SJSA1 (cell line): ENCODE data around the gene AHNAK2. TPM values are rescaled to one million over a fixed set of nuclear protein-coding genes. Genes with fewer than 3 reads are reported as not detected.

Experiments used
- DNase-seq, 2 experiments: peaks; one replicate each; pipeline ENCODE4 v3.0.0-alpha.2; 2015 to 2020; ENCODE audit warnings: low spot score in 2 of 2, low read depth in 1 of 2
- H3K27ac ChIP-seq: fragments of 250-450 bp; sonication (Bioruptor Pico); 2 replicates; pipeline ENCODE4 v1.5.1; 2020; ENCODE audit warnings: mild to moderate bottlenecking, moderate library complexity
- H3K27me3 ChIP-seq: fragments of 250-450 bp; sonication (Bioruptor Pico); replicated peaks from 2 replicates; pipeline ENCODE4 v1.5.1; 2020; ENCODE audit warnings: mild to moderate bottlenecking, moderate library complexity
- H3K36me3 ChIP-seq: fragments of 250-450 bp; sonication (Bioruptor Pico); 2 replicates; pipeline ENCODE4 v1.5.1; 2020; ENCODE audit warnings: mild to moderate bottlenecking
- H3K4me1 ChIP-seq: fragments of 250-450 bp; sonication (Bioruptor Pico); replicated peaks from 2 replicates; pipeline ENCODE4 v1.6.1; 2021; ENCODE audit warnings: mild to moderate bottlenecking
- H3K4me3 ChIP-seq: fragments of 250-450 bp; sonication (Bioruptor Pico); 2 replicates; pipeline ENCODE4 v1.5.1; 2020; ENCODE audit warnings: mild to moderate bottlenecking
- H3K9me3 ChIP-seq: fragments of 250-450 bp; sonication (Bioruptor Pico); replicated peaks from 2 replicates; pipeline ENCODE4 v1.5.1; 2020; ENCODE audit warnings: mild to moderate bottlenecking
- total RNA-seq: library from RNA; depleted of rRNA; stranded (reverse); fragments of >200 nt; shearing (Covaris generic); gene quantifications from 2 replicates; pipeline ENCODE4 v1.2.3, GENCODE V29; 2014

The AHNAK2 gene
- total RNA-seq, 1 experiment from 2014 or later, result 8.9 TPM

GRCh38 chr14:104942586-104942985 is 35.6 kb downstream of the AHNAK2 start:
- Histone ChIP-seq H3K4me1 (no peaks in the 10 kb centered on the region), H3K36me3 (no peaks in the 10 kb centered on the region), H3K4me3 (no peak overlapping the region), H3K27ac (no peak overlapping the region), H3K27me3 (no peaks in the 10 kb centered on the region), H3K9me3 (no peaks in the 10 kb centered on the region)
- DNase-seq, result no peak

- no peak overlapping the region for H3K27ac ChIP-seq
- no peaks in the 10 kb centered on the region for H3K9me3 ChIP-seq
- H3K36me3 ChIP-seq, result no peaks in the 10 kb centered on the region
- no peaks in the 10 kb centered on the region for H3K27me3 ChIP-seq
- H3K4me3 ChIP-seq, result no peak overlapping the region
- H3K4me1 ChIP-seq, result no peaks in the 10 kb centered on the region
- no peak for DNase-seq
Measured at GRCh38 chr14:104941508-104942365, 36.4 kb downstream of the AHNAK2 start.

GRCh38 chr14:104940526-104941150 is 37.5 kb downstream of the AHNAK2 start:
- H3K36me3 ChIP-seq, result no peaks in the 10 kb centered on the region
- no peak overlapping the region for H3K27ac ChIP-seq

GRCh38 chr14:104939666-104940410 is 38.3 kb downstream of the AHNAK2 start:
- Histone ChIP-seq H3K4me3 (no peak overlapping the region), H3K27ac (no peak overlapping the region), H3K27me3 (no peaks in the 10 kb centered on the region), H3K36me3 (no peaks in the 10 kb centered on the region), H3K9me3 (no peaks in the 10 kb centered on the region), H3K4me1 (no peaks in the 10 kb centered on the region)
- DNase-seq, result no peak

More at GRCh38 chr14:104940526-104941150, 37.5 kb downstream of the AHNAK2 start:
- no peak overlapping the region for H3K4me3 ChIP-seq
- DNase-seq, result no peak
- no peaks in the 10 kb centered on the region for H3K27me3 ChIP-seq
- no peaks in the 10 kb centered on the region for H3K4me1 ChIP-seq
- H3K9me3 ChIP-seq, result no peaks in the 10 kb centered on the region

GRCh38 chr14:104938960-104939359 is 39.2 kb downstream of the AHNAK2 start:
- Histone ChIP-seq H3K27me3 (no peaks in the 10 kb centered on the region), H3K9me3 (no peaks in the 10 kb centered on the region), H3K4me1 (no peaks in the 10 kb centered on the region), H3K4me3 (no peak overlapping the region), H3K27ac (no peak overlapping the region), H3K36me3 (no peaks in the 10 kb centered on the region)
- no peak for DNase-seq

- no peak for DNase-seq
- Histone ChIP-seq H3K27me3 (no peaks in the 10 kb centered on the region), H3K4me1 (no peaks in the 10 kb centered on the region), H3K4me3 (no peak overlapping the region), H3K36me3 (no peaks in the 10 kb centered on the region), H3K9me3 (no peaks in the 10 kb centered on the region), H3K27ac (no peak overlapping the region)
Measured at GRCh38 chr14:104938436-104938835, 39.7 kb downstream of the AHNAK2 start.

- H3K27me3 ChIP-seq, result no peaks in the 10 kb centered on the region
- H3K9me3 ChIP-seq, result no peaks in the 10 kb centered on the region
- no peak overlapping the region for H3K27ac ChIP-seq
- peaks cover 4% of the 10 kb centered on the region for H3K4me1 ChIP-seq
- H3K36me3 ChIP-seq, result no peaks in the 10 kb centered on the region
- no peak overlapping the region for H3K4me3 ChIP-seq
- DNase-seq, result no peak
Measured at GRCh38 chr14:104937694-104938365, 40.3 kb downstream of the AHNAK2 start.

GRCh38 chr14:104937161-104937560 is 41.0 kb downstream of the AHNAK2 start:
- no peak for DNase-seq
- Histone ChIP-seq H3K27ac (no peak overlapping the region), H3K9me3 (no peaks in the 10 kb centered on the region), H3K27me3 (no peaks in the 10 kb centered on the region), H3K4me3 (no peak overlapping the region), H3K4me1 (peaks cover 8% of the 10 kb centered on the region), H3K36me3 (no peaks in the 10 kb centered on the region)

- no peak for DNase-seq
- Histone ChIP-seq H3K27ac (no peak overlapping the region), H3K9me3 (no peaks in the 10 kb centered on the region), H3K4me1 (peaks cover 8% of the 10 kb centered on the region), H3K4me3 (no peak overlapping the region), H3K36me3 (no peaks in the 10 kb centered on the region), H3K27me3 (no peaks in the 10 kb centered on the region)
Measured at GRCh38 chr14:104936361-104937155, 41.6 kb downstream of the AHNAK2 start.

- Histone ChIP-seq H3K27ac (no peak overlapping the region), H3K4me3 (no peak overlapping the region), H3K36me3 (no peaks in the 10 kb centered on the region), H3K27me3 (no peaks in the 10 kb centered on the region), H3K4me1 (peaks cover 8% of the 10 kb centered on the region), H3K9me3 (no peaks in the 10 kb centered on the region)
- DNase-seq, result no peak
Measured at GRCh38 chr14:104935955-104936354, 42.2 kb downstream of the AHNAK2 start.

GRCh38 chr14:104935026-104935650 is 43.0 kb downstream of the AHNAK2 start:
- no peaks in the 10 kb centered on the region for H3K27me3 ChIP-seq
- H3K36me3 ChIP-seq, result no peaks in the 10 kb centered on the region
- no peak for DNase-seq

GRCh38 chr14:104933746-104934733 is 44.1 kb downstream of the AHNAK2 start:
- Histone ChIP-seq H3K9me3 (no peaks in the 10 kb centered on the region), H3K36me3 (no peaks in the 10 kb centered on the region), H3K4me1 (peaks cover 8% of the 10 kb centered on the region), H3K4me3 (no peak overlapping the region), H3K27ac (no peak overlapping the region), H3K27me3 (no peaks in the 10 kb centered on the region)
- DNase-seq, result no peak

More at GRCh38 chr14:104935026-104935650, 43.0 kb downstream of the AHNAK2 start:
- Histone ChIP-seq H3K9me3 (no peaks in the 10 kb centered on the region), H3K4me1 (peaks cover 8% of the 10 kb centered on the region), H3K4me3 (no peak overlapping the region), H3K27ac (no peak overlapping the region)
